SU-DHL-6 (cell line): ENCODE data around the gene TENM4.
"Not testable (repeated sequence)": the region's sequence is repeated elsewhere in the genome, so short reads cannot be mapped to it uniquely, and the experiment has no call there.

Experiments used
- H2AFZ ChIP-seq: fragments of 200-600 bp; sonication (generic); 2 replicates; pipeline ENCODE4 v1.6.1; 2014; ENCODE audit warnings: low read depth, mild to moderate bottlenecking, moderate library complexity, mixed read lengths, antibody characterized with exemption, low read length; ENCODE audit not compliant: severe bottlenecking
- H3F3A ChIP-seq: fragments of 200-600 bp; shearing (Covaris generic); 2 replicates; pipeline ENCODE4 v1.6.0; 2016; ENCODE audit warnings: antibody characterized with exemption, mild to moderate bottlenecking; ENCODE audit not compliant: insufficient read depth
- H3K27ac ChIP-seq: fragments of 200-600 bp; sonication (generic); 2 replicates; pipeline ENCODE4 v1.5.1; 2016; ENCODE audit warnings: low read depth, mild to moderate bottlenecking, low read length, moderate library complexity, mixed read lengths
- H3K27me3 ChIP-seq: fragments of 200-600 bp; sonication (generic), shearing (Covaris generic); 2 replicates; pipeline ENCODE4 v1.6.0; 2014; ENCODE audit warnings: mild to moderate bottlenecking, low read length
- H3K36me3 ChIP-seq: fragments of 200-600 bp; sonication (generic); 2 replicates; pipeline ENCODE4 v1.6.1; 2014; ENCODE audit warnings: mild to moderate bottlenecking, low read length, mixed read lengths
- H3K4me2 ChIP-seq: fragments of 300-600, 200-600 bp; shearing (Covaris generic), sonication (generic); 2 replicates; pipeline ENCODE4 v1.6.0; 2014; ENCODE audit warnings: low read length, low read depth, mild to moderate bottlenecking; ENCODE audit not compliant: poor library complexity, severe bottlenecking
- H3K4me3 ChIP-seq: fragments of 200-600 bp; sonication (generic); 2 replicates; pipeline ENCODE4 v1.5.1; 2014; ENCODE audit warnings: antibody characterized with exemption, low read length, mild to moderate bottlenecking, mixed read lengths; ENCODE audit not compliant: insufficient read depth, poor library complexity, severe bottlenecking
- H3K79me2 ChIP-seq: fragments of 200-600 bp; sonication (generic); 2 replicates; pipeline ENCODE4 v1.6.1; 2014; ENCODE audit warnings: mild to moderate bottlenecking, low read length, moderate library complexity; ENCODE audit not compliant: insufficient read depth
- H3K9ac ChIP-seq: fragments of 200-600 bp; sonication (generic); 2 replicates; pipeline ENCODE4 v1.7.0; 2014; ENCODE audit warnings: mild to moderate bottlenecking, low read length
- H3K9me2 ChIP-seq: fragments of 200-600 bp; sonication (generic); replicated peaks from 2 replicates; pipeline ENCODE4 v1.6.1; 2014; ENCODE audit warnings: low read length; ENCODE audit not compliant: insufficient read depth
- H3K9me3 ChIP-seq: fragments of 200-600 bp; sonication (generic); 2 replicates; pipeline ENCODE4 v1.6.1; 2014; ENCODE audit warnings: low read length, mixed read lengths; ENCODE audit not compliant: insufficient read depth
- H4K20me1 ChIP-seq: fragments of 200-600 bp; sonication (generic); 2 replicates; pipeline ENCODE4 v1.6.1; 2014; ENCODE audit warnings: low read depth, mild to moderate bottlenecking, antibody characterized with exemption, low read length, moderate library complexity, mixed read lengths
- CTCF ChIP-seq: fragments of 200-600 bp; sonication (generic); IDR thresholded peaks from one replicate; pipeline ENCODE4 v1.5.1; 2017; ENCODE audit warnings: antibody characterized with exemption, mild to moderate bottlenecking, low read length, moderate library complexity; ENCODE audit not compliant: insufficient read depth, poor library complexity, severe bottlenecking
- EZH2phosphoT487 ChIP-seq: fragments of 200-600 bp; sonication (generic), shearing (Covaris generic); conservative IDR thresholded peaks from 2 replicates; pipeline ENCODE4 v1.6.1; 2018; ENCODE audit warnings: mild to moderate bottlenecking, antibody characterized with exemption, low read length, moderate library complexity, mixed read lengths

Gene TENM4

GRCh38 chr11:79226126-79226525, 214.7 kb downstream of the TENM4 start:
- Histone ChIP-seq H3K79me2 (no peaks in the 10 kb centered on the region), H3K9me3 (peaks cover 4% of the 10 kb centered on the region; the same call in 1 of the 2 replicates), H3K36me3 (no peaks in the 10 kb centered on the region), H4K20me1 (no peaks in the 10 kb centered on the region), H2AFZ (no peak overlapping the region), H3K27ac (no peak overlapping the region), H3K9ac (no peak overlapping the region), H3F3A (no peaks in the 10 kb centered on the region), H3K4me3 (no peak overlapping the region), H3K27me3 (no peaks in the 10 kb centered on the region), H3K9me2 (no peaks in the 10 kb centered on the region), H3K4me2 (no peak overlapping the region)
- TF ChIP-seq EZH2phosphoT487, result no peak
- TF ChIP-seq CTCF, result no peak

GRCh38 chr11:79222163-79222562, 218.7 kb downstream of the TENM4 start:
- not testable (repeated sequence) for H2AFZ ChIP-seq, H3F3A ChIP-seq, H3K9me3 ChIP-seq, H3K27me3 ChIP-seq, H4K20me1 ChIP-seq, H3K4me2 ChIP-seq, H3K27ac ChIP-seq, H3K9ac ChIP-seq, H3K4me3 ChIP-seq, H3K9me2 ChIP-seq, H3K36me3 ChIP-seq, H3K79me2 ChIP-seq

- no peak overlapping the region for H3K27ac ChIP-seq
- no peaks in the 10 kb centered on the region for H3K36me3 ChIP-seq
- no peaks in the 10 kb centered on the region for H3K9me2 ChIP-seq
- H3K79me2 ChIP-seq, result no peaks in the 10 kb centered on the region
- TF ChIP-seq EZH2phosphoT487, result no peak
- TF ChIP-seq CTCF, result no peak
- no peak overlapping the region for H3K4me2 ChIP-seq
- H3F3A ChIP-seq, result no peaks in the 10 kb centered on the region
- peaks cover 4% of the 10 kb centered on the region; the same call in 1 of the 2 replicates for H3K9me3 ChIP-seq
- no peak overlapping the region for H3K4me3 ChIP-seq
- H4K20me1 ChIP-seq, result no peaks in the 10 kb centered on the region
- H3K9ac ChIP-seq, result no peak overlapping the region
- no peak overlapping the region for H2AFZ ChIP-seq
- H3K27me3 ChIP-seq, result no peaks in the 10 kb centered on the region
These were observed 219.2 kb downstream of the TENM4 start for GRCh38 chr11:79221444-79222130.

GRCh38 chr11:79220171-79220570, 220.7 kb downstream of the TENM4 start:
- peaks cover 4% of the 10 kb centered on the region; the same call in 1 of the 2 replicates for H3K9me3 ChIP-seq
- no peak overlapping the region for H3K9ac ChIP-seq
- H3K4me2 ChIP-seq, result no peak overlapping the region
- no peaks in the 10 kb centered on the region for H3K9me2 ChIP-seq
- H3K4me3 ChIP-seq, result no peak overlapping the region
- no peaks in the 10 kb centered on the region for H3K79me2 ChIP-seq
- H3K27ac ChIP-seq, result no peak overlapping the region
- no peaks in the 10 kb centered on the region for H3K36me3 ChIP-seq
- no peaks in the 10 kb centered on the region for H3F3A ChIP-seq
- no peaks in the 10 kb centered on the region for H4K20me1 ChIP-seq
- no peak overlapping the region for H2AFZ ChIP-seq
- H3K27me3 ChIP-seq, result no peaks in the 10 kb centered on the region
- TF ChIP-seq CTCF (no peak), EZH2phosphoT487 (no peak)
